Activated T-helper 1 cell treated with Interleukin-2 at 50 U/mL for 16 hours (primary cell): ENCODE measurements around the gene METTL21A.

ENCODE experiments used
- DNase-seq: peaks from one replicate; pipeline ENCODE4 v3.0.0-alpha.2; 2020; ENCODE audit warnings: low read depth

Gene METTL21A

GRCh38 chr2:207624185-207625013, 795 bp downstream of the METTL21A start:
- peak; percentile 45 for DNase-seq

- DNase-seq: no peak
Observed at GRCh38 chr2:207621501-207622039, 3.6 kb downstream of the METTL21A start.

- no peak for DNase-seq
Observed at GRCh38 chr2:207619764-207620203, 5.4 kb downstream of the METTL21A start.

- DNase-seq: no peak
Observed at GRCh38 chr2:207617011-207617671, 8.1 kb downstream of the METTL21A start.

- DNase-seq: no peak
Observed at GRCh38 chr2:207616185-207616584, 9.0 kb downstream of the METTL21A start.

GRCh38 chr2:207614824-207615223, 10.4 kb downstream of the METTL21A start:
- no peak for DNase-seq

GRCh38 chr2:207612714-207613113, 12.5 kb downstream of the METTL21A start:
- DNase-seq: no peak

GRCh38 chr2:207606829-207607228, 18.4 kb downstream of the METTL21A start:
- no peak for DNase-seq

- DNase-seq: no peak
Observed at GRCh38 chr2:207606399-207606798, 18.8 kb downstream of the METTL21A start.

- no peak for DNase-seq
Observed at GRCh38 chr2:207603486-207603885, 21.7 kb downstream of the METTL21A start.

GRCh38 chr2:207601774-207602173, 23.4 kb downstream of the METTL21A start:
- no peak for DNase-seq

GRCh38 chr2:207600231-207600630, 25.0 kb downstream of the METTL21A start:
- no peak for DNase-seq

GRCh38 chr2:207599636-207600035, 25.6 kb downstream of the METTL21A start:
- DNase-seq: no peak

- DNase-seq: no peak
Observed at GRCh38 chr2:207594731-207595130, 30.5 kb downstream of the METTL21A start.

GRCh38 chr2:207594264-207594663, 30.9 kb downstream of the METTL21A start:
- DNase-seq: no peak

- DNase-seq: no peak
Observed at GRCh38 chr2:207593277-207593676, 31.9 kb downstream of the METTL21A start.

- no peak for DNase-seq
Observed at GRCh38 chr2:207589143-207589542, 36.1 kb downstream of the METTL21A start.

GRCh38 chr2:207587305-207587704, 37.9 kb downstream of the METTL21A start:
- DNase-seq: no peak

- DNase-seq: no peak
Observed at GRCh38 chr2:207584952-207585351, 40.2 kb downstream of the METTL21A start.

GRCh38 chr2:207571370-207571769, 53.8 kb downstream of the METTL21A start:
- no peak for DNase-seq

- DNase-seq: no peak
Observed at GRCh38 chr2:207567671-207568070, 57.5 kb downstream of the METTL21A start.

- DNase-seq: no peak
Observed at GRCh38 chr2:207565736-207566500, 59.3 kb downstream of the METTL21A start.
